ENCODE results near the gene GRIP1. TPM values are rescaled to one million over a fixed set of nuclear protein-coding genes. Genes with fewer than 3 reads are reported as not detected.

The GRIP1 gene
- total RNA-seq, 4 donors from 2014 or later = 0.18 to 2.1 (median 0.34) TPM

DNA sequence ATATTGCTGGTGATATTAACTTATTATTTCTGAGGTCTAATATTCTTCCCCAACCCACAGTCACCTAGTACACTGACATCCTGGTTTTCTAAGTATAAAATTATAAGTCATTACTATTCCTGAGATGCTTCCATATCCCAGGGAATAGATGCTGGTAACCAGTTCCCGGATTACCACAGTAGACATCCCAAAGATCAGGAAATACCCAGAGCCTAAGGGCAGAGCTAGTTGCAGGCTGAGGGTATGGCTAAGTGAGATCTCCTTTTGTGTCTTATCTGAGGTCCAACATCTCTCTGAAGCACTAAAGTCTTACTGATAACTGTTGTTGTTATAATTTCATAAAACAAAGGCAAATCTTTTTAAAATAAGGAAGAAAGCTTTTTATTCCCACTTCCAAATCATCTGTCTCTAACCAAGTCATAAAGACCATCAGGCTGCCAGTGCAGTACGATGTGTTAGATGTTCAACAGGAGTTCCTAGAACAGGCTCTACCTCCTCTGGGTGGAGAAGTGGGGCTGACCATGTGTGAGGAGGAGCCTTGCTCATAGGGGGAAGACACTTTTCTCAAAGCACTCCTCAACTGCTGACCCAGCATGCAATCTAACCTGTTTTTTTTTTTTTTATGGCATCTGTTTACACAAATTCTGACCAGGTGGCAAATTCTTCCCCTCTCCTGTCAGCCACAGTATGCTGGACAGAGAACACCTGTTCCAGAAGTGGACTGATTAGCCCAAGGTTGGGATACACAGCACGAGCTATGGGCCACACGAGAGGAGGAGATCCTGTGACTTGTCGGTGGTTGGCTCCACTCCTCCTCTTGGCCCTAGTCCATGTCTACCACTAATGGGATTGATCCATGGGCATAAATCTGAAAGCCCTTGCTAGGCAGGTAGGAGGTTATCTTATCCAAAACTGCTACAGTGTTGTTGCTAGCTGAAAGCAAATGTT, 16.1 kb upstream of the GRIP1 start:
- no peaks in the 10 kb centered on the region for H3K4me1 ChIP-seq
- in situ Hi-C loops (cut with MboI; ENCODE audit: low sequenced_read_pairs in 4 of 4) = loop anchor here in 1 of 4 donors (25.0 kb wide), 1 partner anchor 433 kb away; no protein-coding TSS in a partner anchor

DNA sequence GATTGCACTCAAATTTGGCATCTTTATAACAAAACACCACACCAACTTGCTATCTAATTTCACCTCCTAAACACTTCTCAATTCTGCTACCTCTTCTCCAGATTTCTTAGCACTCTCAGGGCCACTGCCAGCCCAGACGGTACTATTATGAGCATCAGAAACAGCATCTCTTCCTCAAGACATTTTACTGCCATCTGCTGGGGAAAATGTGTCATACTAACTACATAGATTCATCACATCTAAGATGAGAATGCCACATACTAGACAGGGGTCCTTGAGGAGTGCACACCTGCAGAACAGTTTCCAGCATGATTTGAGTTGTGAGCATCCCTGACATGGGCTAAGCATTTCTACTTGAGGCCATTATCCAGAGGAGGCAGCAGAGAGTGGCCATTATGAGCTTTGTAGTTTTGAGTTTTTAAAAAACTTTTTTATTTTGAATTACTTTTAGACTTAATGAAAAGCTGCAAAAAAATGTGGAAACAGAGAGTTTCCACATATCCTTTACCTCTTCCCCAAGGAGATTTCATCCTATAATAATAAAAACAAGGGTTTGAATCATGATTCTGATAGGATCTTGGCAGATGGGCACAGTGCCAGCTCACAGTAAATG, 15.1 kb upstream of the GRIP1 start:
- no peak overlapping the region for H3K27ac ChIP-seq
- ATAC-seq (peak; percentile 49 to 74), DNase-seq (no peak)
- no peaks in the 10 kb centered on the region for H3K9me3 ChIP-seq
- intact Hi-C loops (cut with DNase I; ENCODE audit: low total_unique reads) = loop anchor here (5.0 to 10.0 kb wide), 2 partner anchors 419 to 547 kb away; no protein-coding TSS in a partner anchor
- in situ Hi-C loops (cut with MboI; ENCODE audit: low sequenced_read_pairs in 4 of 4) = loop anchor here in 1 of 4 donors (25.0 kb wide), 1 partner anchor 432 kb away; no protein-coding TSS in a partner anchor
- no peaks in the 10 kb centered on the region for H3K27me3 ChIP-seq
- no peaks in the 10 kb centered on the region for H3K4me1 ChIP-seq
- no peak overlapping the region for H3K4me3 ChIP-seq
- H3K36me3 ChIP-seq = no peaks in the 10 kb centered on the region
- TF ChIP-seq, protein P1, sequence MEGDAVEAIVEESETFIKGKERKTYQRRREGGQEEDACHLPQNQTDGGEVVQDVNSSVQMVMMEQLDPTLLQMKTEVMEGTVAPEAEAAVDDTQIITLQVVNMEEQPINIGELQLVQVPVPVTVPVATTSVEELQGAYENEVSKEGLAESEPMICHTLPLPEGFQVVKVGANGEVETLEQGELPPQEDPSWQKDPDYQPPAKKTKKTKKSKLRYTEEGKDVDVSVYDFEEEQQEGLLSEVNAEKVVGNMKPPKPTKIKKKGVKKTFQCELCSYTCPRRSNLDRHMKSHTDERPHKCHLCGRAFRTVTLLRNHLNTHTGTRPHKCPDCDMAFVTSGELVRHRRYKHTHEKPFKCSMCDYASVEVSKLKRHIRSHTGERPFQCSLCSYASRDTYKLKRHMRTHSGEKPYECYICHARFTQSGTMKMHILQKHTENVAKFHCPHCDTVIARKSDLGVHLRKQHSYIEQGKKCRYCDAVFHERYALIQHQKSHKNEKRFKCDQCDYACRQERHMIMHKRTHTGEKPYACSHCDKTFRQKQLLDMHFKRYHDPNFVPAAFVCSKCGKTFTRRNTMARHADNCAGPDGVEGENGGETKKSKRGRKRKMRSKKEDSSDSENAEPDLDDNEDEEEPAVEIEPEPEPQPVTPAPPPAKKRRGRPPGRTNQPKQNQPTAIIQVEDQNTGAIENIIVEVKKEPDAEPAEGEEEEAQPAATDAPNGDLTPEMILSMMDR (IDR thresholded peaks at IDR 0.05 in 4 of 5, conservative IDR thresholded peaks at IDR 0.05 in 1 of 5) = peak in 3 of 5 experiments; percentile 26 to 45 (median 35)
- TF ChIP-seq POLR2A (IDR thresholded peaks at IDR 0.05) = no peak

More for the DNA sequence above, 16.1 kb upstream of the GRIP1 start:
- no peaks in the 10 kb centered on the region for H3K27me3 ChIP-seq
- intact Hi-C loops (cut with DNase I; ENCODE audit: low total_unique reads) = loop anchor here (5.0 to 10.0 kb wide), 2 partner anchors 420 to 548 kb away; no protein-coding TSS in a partner anchor
- DNase-seq = no peak
- no peak overlapping the region for H3K27ac ChIP-seq
- no peaks in the 10 kb centered on the region for H3K36me3 ChIP-seq
- ATAC-seq = no peak
- TF ChIP-seq POLR2A (IDR thresholded peaks at IDR 0.05) = no peak
- TF ChIP-seq, protein P1 (IDR thresholded peaks at IDR 0.05 in 4 of 5, conservative IDR thresholded peaks at IDR 0.05 in 1 of 5) = no peak
- H3K9me3 ChIP-seq = no peaks in the 10 kb centered on the region
- H3K4me3 ChIP-seq = no peak overlapping the region

DNA sequence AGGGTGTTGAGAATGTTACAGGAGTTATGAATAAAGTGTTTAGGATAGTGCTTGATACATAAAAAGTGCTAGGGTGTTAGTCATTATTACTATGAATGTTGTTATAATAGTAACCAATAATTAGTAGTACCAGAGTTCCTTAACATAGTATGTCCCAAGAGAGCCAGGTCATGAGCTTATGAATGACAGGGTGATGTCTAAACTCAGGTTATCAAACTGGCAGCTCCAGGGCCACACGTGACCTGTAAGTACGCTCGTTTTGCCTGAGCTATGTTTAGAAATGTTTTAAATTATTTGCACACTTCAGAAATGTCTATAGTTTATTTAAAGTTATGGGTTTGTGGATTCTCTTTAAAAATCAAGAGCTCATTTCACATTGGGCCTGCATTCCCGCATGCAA, 14.1 kb upstream of the GRIP1 start:
- no peak for ATAC-seq
- H3K27ac ChIP-seq = no peak overlapping the region

GRCh38 chr12:66692170-66692569, 13.3 kb upstream of the GRIP1 start:
- TF ChIP-seq POLR2A (IDR thresholded peaks at IDR 0.05) = no peak
- TF ChIP-seq, protein P1 (IDR thresholded peaks at IDR 0.05 in 4 of 5, conservative IDR thresholded peaks at IDR 0.05 in 1 of 5) = no peak
- no peak for DNase-seq
- in situ Hi-C loops (cut with MboI; ENCODE audit: low sequenced_read_pairs in 4 of 4) (loop anchor here in 1 of 4 donors (25.0 kb wide), 1 partner anchor 430 kb away; no protein-coding TSS in a partner anchor), intact Hi-C loops (cut with DNase I; ENCODE audit: low total_unique reads) (loop anchor here (5.0 to 10.0 kb wide), 2 partner anchors 417 to 545 kb away; no protein-coding TSS in a partner anchor)
- Histone ChIP-seq H3K4me1 (no peaks in the 10 kb centered on the region), H3K27ac (no peak overlapping the region), H3K4me3 (no peak overlapping the region), H3K27me3 (no peaks in the 10 kb centered on the region), H3K36me3 (no peaks in the 10 kb centered on the region), H3K9me3 (no peaks in the 10 kb centered on the region)
- no peak for ATAC-seq

More for the DNA sequence above, 14.1 kb upstream of the GRIP1 start:
- Histone ChIP-seq H3K36me3 (no peaks in the 10 kb centered on the region), H3K4me3 (no peak overlapping the region), H3K9me3 (no peaks in the 10 kb centered on the region), H3K27me3 (no peaks in the 10 kb centered on the region), H3K4me1 (no peaks in the 10 kb centered on the region)
- in situ Hi-C loops (cut with MboI; ENCODE audit: low sequenced_read_pairs in 4 of 4) = loop anchor here in 1 of 4 donors (25.0 kb wide), 1 partner anchor 431 kb away; no protein-coding TSS in a partner anchor
- TF ChIP-seq, protein P1 (IDR thresholded peaks at IDR 0.05 in 4 of 5, conservative IDR thresholded peaks at IDR 0.05 in 1 of 5) = no peak
- TF ChIP-seq POLR2A (IDR thresholded peaks at IDR 0.05) = no peak
- DNase-seq = no peak
- intact Hi-C loops (cut with DNase I; ENCODE audit: low total_unique reads) = loop anchor here (5.0 to 10.0 kb wide), 2 partner anchors 418 to 546 kb away; no protein-coding TSS in a partner anchor
